Measurements from ENCODE around the gene SPDEF.

The SPDEF gene

DNA sequence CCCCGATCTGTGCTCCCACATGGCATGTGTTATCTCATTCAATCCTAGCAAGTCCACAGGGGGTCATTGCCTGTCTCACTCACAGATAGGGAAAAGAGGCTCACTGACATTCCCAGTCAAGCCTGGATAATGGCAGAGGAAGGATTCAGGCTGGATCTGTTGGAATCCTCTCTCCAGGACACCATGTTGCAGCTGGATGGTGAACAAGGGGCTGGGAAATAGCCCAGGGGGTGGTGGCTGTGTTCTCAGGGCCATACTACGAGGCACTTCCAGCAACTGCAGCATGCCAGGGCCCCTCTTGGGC lies 5.0 kb upstream of the SPDEF start:
- DNase-seq, result no peak

DNA sequence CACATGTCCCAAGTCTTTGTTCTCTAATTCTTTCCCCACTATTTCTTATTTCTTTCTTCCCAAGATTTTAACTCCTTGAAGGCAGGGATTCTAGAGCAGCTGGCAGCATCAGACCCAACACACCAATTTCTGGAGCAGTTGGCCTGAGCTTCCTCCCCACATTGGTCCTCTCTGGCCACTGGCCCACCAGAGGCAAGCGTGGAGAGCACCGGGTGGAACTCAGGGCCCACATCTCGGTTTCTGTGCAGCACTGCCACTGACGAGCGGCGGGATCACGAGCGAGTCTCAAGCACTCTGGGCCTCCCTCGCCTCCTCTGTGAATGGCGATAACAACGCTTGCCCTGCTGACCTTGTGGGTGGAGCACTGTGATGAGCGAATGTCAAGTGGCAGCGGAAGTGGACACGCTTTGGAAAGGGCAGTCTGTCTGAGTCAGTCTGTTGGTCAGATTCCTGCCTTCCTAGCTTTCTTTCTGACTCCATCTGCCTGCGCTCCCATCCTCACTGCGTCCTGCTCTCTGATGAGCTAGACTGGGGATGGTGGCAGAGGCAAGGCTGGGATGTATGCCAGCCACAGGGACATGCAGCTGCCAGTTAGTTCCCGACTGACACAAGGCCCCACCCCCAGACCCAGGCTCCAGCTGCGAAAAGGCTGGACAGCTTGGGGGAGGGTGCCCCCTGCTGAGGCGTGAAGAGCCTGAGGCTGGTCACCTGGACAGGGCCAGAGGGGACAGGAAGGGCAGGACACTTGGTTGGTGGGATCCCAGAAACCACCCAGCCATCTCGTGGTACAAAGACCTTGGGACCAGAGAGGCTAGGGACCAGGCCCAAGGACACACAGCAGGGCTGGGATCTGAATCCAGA lies 4.5 kb upstream of the SPDEF start:
- peak; percentile 7 for DNase-seq

DNA sequence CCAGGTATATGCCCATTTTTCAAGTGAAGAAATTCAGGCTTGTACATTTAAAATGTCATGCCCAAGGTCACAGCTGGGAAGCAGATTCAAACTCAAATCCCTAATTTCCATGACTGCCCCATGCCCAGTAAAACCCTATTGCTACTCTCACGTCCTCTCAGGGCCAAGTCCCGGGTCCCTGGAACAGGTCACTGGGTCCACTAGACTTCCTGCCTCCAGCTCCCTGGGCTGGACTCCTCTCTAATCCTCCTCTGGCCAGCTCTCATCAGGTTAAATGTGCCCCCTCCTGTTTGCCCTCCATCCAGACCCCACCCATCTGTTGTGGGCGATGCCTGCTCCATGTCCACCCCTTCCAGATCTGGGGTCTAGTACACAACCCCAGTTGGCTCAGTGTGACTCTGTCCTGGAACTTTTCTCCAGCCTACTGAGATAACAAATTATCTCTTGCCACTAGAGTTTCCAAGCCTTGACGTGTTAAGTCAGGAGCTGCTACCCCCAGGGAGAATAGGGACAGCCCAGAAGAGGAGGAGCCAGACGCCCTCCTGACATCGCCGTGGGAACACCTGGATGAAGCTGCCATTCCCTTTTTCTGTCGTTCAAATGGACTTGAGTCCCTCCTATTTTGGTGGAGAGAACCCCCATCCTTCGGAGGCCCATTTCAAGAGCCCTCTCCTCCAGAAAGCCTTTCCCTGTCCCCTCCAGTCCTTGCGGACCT lies 3.7 kb upstream of the SPDEF start:
- no peak for DNase-seq

DNA sequence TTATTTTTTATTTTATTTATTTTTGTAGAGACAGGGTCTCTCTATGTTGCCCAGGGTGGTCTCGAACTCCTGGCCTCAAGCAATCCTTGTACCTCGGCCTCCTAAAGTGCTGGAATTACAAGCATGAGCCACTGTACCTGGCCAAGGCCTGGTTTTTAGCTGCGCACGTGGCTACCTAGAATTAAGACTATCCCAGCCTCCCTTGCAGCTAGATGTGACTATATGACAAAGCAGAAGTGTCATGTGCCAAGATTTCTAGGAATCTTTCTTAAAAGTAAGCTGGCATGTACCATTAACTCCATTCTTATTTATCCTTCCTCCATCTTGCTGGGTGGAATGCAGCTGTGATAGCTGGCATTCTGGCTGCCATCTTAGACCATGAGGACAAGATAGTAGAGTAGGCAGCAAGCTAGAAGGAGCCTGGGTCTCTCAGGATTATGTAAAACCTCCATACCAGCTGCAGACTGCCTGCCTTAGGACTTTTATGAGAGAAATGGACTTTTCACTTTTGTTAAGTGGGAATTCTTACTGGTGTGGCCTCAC lies 2.1 kb upstream of the SPDEF start:
- no peak for DNase-seq

DNA sequence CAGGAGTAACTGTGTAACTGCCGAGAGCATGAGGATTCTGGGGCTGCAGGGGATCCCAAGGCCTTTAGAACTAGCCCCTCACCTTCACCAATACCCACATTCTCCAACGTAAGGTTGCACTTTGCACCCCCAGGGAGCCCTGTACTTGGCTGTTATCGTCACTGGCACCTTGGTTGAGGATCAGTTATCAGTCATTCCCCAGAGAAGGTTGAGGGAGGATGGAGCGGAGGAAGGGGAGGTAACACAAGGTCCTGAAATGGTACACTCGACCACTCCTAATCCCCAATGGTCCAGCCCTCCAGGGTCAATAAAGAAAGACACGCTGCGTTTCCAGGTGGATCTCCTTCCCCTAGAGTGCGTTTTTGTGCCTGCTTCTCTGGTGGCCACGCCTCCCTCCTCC lies 1.1 kb upstream of the SPDEF start:
- DNase-seq, result no peak

DNA sequence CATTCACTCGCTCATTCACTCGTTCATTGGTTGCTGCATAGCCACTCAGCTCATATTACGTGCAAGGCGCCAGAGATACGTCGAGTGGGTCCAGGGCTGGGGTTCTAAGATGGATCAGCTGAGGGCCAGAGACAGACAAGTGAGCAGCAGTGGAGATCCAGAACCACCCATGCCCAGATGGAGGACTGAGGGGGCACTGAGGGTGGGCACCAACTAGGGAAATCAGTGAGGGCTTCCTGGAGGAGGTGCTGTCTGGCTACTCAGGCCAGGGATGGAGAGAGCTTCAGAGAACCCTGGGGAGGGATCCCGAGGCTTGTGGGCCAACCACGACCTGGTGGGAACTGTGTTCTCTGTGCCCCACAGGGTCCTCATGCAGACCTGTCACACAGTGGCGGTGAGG lies 364 bp upstream of the SPDEF start:
- no peak for DNase-seq

DNA sequence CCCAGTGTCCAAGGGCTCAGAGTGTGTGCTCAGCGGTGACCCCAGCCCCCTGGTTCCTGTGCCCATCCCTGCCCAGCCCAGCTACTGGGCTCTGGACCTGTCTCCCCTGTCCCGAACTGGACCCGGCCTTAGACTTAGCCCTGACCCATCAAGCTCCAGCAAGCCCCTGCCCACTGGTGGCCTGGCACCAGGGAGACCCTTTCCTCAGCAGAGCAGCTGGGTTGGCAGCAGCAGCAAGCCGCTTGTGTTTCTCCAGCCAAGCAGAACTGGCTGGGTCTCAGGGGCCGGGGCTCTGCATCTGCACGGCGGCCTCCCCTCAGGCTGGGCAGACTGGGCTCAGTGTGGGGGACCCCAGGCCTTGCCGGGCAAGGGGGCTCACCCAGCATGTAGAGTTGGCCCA lies 801 bp downstream of the SPDEF start:
- no peak for DNase-seq

DNA sequence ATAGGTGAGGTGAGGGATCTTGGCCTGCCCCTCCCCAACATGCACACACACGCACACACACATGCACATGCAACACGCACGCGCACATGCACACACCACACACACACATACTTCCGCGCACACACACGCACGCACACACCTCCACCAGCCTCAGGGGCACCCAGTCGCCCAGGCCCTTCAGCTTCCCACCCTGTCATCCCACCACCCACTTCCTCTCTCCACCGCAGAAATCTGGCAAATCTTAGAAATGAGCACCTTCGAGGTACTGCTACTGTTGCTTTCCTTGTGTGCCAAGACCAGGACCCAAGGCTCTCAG lies 1.2 kb downstream of the SPDEF start:
- DNase-seq, result no peak

DNA sequence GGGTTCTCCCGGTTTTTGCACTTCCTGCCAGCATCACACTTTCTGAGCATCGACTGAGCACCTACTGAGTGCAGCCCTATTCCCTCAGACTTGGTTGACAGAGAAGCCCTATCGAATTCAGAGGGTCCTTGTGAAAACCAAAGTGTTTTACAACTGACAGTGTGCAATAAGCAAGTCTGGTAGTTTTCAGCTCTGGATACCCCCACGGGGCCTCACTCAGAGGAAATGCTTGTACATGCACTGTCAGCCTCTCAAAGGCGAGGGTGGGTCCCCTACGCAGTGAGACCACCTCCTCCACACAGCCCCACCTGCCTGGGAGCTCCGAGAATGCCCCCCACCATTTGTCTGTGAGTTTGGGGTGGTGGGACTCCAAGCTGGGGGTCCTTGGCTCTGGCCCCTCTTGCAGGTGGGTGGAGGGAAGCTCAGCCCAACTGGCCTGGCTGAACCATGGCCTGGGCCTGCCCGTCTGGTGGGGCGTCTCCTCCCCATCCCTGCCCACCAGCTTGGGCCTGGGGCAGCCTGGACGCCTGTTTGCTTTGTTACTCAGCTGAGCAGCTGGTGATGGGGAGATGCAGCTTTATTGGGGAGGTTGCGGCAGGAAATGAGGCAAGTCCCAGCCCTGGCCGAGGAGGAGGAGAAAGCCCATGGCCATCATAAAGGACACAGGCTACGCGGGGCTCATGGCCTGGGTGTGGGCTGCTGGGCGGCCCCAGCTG lies 1.7 kb downstream of the SPDEF start:
- DNase-seq, result no peak

DNA sequence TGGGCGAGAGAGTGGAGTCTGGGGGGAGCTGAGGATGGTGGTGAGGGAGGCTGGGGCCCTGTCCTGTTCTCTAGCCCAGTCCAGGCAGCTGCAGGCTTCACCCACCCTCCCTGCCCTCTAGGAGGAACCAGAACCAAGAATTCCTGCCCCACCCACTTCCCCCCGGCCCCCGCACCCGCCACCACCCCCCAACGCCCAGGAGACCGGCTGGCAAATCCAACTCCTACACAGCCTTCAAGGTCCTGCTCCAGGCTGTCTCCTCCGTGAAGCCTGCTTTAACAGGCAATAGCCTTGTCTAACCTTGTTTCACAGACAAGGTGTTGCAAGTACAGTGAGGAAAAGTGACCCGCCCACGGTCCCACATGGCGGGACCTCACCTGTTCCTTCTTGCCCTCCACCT lies 2.4 kb downstream of the SPDEF start:
- DNase-seq, result no peak

DNA sequence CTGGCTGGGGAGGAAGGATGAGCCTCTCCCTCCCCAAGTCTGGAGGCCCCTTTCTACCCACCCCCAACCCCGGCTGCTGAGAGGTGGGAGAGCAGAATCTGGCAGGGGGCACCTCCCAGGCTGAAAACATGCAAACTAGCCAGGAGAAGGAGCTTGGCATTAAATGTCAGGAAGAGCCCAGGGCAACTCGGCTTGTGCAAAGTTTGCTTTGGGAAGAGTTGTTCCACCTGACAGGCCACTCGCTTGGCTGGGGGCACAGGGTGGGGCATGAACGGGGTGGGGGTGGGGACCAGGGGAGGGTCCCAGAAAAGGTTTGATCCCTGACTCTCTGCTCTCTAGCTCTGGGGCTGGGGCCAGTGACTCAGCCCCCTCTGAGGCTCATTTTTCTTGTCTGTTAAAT lies 3.0 kb downstream of the SPDEF start:
- no peak for DNase-seq

DNA sequence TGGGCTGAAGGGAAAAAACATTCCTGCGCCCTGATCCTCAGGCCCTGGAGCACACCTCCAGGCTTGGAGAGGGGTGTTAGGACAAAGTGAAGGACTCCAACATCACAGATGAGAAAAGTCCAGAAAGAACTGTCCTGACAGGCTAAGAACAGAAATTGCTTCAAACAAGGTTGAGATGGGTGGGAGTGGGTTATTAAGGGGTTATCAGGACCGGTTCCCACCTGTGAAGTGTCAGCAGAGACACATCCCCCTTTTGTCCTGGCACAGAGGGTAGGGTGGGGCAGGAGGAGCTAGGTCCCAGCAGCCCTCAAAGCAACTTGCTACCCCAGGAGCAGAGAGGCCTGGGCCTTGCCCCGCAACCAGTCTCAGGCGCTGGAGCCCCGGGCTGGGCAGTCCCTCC lies 3.5 kb downstream of the SPDEF start:
- no peak for DNase-seq

DNA sequence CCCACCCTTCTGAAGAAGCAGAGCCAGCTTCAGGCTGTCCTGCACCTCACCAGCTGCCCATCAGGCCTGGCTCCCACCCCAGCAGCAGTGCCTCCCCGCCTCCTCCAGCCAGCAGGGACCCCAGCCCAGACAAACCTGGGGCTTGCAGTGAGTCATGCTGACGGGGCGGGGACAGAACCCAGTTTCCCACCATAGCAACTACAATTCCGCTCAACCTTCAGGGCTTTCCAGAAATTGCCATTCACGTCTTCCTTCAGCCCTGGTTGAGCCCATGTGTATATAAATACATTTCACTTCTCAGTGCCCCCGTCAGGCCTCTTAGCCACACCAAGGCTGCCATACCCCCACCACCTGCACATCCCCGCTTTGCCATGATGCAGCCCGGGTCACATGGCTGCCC lies 4.4 kb downstream of the SPDEF start:
- DNase-seq, result no peak

DNA sequence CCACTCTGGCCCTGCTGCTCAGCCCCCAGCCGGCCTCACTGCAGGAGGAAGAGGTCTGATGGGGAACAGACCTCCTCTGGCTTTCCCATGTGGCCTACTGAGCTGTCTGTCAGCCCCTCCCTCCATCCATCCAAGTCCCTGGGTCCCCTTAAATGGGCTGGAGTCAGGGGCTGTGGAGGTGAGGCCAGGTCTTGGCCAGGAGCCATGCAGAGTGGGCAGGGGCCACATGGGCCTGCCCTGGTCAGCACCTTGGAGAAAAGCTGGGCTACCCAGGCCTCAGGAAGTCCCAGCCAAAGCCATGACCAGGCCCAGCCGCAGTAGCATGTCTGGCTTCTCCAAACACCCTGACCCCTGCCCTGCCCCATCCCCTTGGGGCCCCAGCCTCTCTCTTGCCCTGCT lies 6.3 kb downstream of the SPDEF start:
- DNase-seq, result no peak

DNA sequence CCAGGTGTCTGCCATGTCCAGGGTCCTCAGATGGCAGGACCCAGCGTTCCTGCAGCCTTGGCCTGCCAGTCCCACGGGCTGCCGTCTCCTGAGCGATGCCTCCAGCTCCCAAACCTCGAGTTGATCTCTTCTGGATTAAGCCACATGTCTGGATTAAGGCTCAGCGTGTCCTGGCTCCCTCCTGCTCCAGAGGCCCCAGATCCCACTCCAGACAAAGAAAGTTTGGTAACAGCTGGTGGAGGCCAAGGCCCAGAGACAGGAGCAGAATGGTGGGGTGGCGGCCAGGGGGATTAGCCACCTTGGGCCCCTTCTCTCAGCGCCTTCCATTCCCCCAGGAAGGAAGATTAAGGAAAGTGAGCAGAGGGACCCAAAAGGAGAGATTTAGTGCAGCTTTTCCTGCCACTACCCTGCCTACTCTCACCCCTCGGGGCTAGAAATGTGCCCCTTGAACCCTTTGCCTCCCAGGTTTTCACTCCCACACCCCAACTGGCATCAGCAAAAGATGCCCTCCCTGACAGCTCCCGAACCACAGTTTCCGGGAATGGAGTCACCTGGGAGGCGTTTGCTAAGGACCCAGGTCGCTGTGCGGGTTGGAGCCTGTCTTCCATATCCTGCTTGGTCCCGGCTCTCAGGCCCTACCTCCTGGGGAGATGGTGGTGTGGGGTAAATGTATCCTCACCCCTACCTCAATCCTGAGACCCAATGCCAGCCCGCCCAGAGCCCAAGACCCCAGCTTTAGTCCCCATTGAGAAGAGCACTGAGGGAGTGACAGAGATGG lies 6.9 kb downstream of the SPDEF start:
- no peak for DNase-seq

DNA sequence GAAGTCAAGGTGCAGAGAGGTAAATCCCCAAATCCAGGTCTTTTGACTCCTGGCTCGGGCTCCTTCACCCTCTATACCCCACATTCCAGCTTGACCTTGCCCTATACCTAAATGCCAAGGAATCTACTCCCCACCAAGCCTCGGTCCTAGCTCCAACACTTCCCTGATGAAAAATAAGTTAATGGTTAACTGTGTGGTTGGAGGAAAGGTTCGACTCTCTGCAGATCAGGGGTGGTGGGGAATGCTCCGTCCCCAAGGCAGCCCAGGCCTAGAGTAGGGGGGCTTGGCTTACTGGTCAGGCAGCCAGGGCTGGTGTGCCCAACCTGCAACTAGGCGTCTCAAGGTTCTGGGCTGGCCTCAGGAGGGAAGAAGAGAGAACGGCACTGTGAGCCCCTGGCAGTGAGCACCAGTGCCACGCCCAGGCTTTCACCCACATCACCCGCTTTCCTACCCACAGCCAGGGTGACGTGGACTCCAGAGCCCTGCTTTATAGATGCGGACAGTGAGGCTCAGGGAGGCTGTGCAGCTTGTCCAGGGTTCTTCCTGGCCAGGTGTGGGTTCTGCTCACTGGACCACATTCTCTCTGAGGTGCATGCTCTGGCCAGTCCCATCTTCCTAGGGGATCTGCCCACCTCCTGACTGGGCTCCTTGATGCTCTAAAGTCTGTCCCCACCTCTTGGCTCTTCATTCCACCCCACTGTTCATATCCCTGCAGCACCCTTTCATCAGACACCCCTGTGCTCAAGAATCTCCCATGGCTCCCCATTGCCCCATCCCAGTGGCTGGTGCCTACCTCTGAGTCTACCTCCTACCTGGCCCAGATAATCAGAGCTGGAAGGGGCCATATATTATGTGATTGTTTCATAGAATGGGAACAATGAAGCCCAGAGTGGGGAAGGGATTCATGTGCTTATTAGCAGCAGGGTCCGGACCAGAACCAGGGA lies 8.2 kb downstream of the SPDEF start:
- DNase-seq, result no peak

DNA sequence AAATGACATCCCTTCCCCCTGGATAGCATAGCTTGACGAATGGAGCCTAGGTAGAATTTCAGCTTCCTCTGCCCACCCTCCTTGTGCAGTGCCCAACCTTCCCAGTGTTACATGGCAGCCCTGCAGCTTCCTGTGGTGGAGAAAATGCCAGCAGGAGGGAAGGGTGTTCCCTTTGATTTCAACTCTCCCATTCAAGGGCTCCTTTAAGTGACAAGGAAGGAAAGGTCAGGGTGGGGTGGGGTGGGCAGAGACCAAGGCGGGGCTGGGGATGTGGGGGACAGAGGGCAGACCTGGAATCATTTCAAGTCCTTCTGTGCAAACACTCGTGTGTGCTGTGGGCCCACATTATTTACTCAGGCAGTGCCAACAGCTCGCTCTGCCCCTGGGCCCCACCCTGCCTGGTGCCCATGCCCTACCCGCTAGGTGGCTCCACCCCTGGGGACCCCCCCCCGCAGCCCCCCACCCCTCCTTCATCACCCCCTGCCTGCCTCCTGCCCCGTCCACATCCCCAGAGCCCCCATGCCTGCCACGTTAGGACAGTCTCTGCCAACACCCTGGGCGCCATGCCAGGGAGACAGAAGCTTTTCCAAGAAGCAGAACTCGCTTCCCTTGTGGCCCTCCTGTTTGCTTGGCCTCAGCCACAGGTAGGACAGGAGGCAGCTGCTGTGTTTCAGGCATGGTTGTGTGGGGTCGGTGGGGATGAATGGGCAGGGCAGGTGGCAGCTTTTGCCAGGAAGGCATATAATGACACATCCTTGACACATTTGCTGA lies 9.4 kb downstream of the SPDEF start:
- no peak for DNase-seq

DNA sequence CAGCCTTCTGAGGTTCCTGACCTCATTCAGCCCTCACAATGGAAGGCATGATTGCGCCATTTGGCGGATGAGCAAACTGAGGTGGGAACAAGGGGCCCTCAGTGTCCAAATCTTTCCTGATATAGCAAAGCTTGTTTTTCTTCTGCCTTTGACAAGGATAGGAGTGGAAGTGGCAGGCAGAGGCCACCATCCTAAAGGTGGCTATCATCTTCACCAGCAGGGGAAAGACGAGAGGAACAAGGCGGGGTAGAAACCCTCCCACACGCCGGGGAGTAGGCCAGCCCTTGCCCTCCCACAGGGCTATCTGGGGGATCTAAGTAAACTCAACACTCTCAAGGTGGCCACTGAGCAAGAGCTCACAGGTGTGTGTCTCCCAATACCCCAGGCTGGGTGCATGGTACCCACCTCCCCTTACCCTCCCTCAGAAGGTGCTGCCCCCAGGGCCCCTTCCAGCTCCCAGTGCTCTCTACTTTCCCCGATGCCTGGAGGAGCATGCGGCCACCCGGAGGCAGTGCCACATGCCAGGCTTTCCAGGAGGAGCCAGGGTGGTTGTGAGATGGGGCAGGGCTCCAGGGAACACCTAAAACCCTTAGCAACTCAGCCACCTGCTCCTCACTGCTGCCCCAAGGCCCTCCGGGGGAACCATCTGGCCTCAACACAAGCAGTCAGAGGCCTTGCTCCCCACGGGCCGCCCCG lies 11.2 kb downstream of the SPDEF start:
- DNase-seq, result no peak

DNA sequence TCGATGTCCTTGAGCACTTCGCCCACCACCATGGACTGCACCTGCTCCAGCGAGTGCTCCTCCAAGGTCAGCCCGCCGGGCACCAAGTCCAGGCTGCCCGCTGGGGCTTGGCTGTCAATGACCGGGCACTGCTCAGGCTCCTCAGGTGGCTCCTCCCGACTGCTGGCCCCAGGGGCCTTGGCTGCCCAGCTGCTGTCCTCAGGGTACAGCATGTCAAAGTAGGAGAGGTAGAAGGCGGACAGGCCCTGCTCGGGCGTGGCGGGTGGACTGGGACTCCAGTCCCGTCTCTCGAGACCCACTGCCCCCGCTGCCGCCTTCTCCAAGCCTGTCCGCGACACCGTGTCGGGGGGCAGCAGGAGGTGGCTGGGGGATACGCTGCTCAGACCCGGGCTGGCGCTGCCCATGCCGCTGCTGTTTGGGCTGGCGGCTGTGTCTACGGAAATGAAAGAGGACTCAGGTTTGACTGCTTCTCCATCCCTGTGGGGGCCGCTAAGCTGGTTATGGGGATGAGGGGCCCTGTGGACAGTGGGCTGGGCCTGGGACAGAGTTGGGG lies 12.0 kb downstream of the SPDEF start:
- no peak for DNase-seq

DNA sequence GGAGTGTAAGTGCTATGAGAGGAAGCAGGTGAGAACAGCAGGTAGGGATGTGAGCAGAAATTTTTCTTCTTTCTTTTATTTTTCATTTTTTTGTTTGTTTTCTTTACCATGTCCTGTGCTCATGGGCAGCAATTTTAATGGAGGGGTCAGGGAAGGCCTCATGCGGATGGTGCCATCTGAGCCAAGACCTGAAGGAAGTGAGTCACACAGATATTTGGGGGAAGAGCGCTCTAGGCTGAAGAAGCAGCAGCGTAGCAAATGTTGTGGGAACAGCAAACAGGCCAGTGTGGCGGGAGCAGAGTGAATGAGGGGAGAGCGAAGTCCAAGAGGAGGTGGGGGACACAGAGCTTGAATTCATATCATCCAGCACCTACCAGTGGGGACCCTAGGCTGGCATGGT lies 12.7 kb downstream of the SPDEF start:
- DNase-seq, result no peak

Data from suppressor macrophage treated with lipopolysaccharide for 4 hours (primary cell).